GM19099 (cell line): Measurements from ENCODE around the gene SLIT3.

Experiments
- POLR2A ChIP-seq: IDR thresholded peaks from 3 replicates; pipeline ENCODE4 v1.6.1; 2011; ENCODE audit warnings: low read depth; ENCODE audit not compliant: insufficient read length; ENCODE audit errors: extremely low read depth

The SLIT3 gene

DNA sequence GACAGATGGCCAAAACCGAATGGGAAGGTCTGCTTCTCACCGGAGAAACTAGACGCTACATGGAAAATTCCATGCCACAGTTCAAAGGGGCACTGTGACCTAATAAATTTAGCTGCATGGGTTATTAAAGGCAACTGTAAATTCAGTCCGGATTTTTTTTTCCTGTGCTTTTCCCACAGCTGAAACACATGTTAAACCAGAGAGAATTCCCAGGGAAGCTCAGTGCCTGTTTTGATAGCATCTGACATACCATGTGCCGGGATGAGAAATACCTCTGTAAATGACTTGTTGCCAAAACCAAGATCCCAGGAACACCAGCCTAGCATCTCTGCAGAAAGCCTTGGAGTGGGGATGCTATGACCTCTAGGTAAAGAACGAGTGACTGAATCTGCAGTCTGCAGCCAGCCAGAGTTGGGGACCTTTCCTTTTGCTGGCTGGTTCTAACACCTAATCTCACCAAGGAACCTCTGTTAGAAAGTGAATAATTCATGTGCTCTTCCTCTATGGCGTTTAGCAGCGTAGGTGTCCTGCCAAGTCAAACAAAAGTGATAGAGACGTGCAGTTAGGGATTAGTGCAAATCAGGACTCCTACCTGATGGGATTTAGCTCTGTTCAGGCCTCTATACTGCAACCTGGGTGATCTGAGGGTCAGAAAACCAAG, 77.9 kb downstream of the SLIT3 start:
- no peak for TF ChIP-seq POLR2A

DNA sequence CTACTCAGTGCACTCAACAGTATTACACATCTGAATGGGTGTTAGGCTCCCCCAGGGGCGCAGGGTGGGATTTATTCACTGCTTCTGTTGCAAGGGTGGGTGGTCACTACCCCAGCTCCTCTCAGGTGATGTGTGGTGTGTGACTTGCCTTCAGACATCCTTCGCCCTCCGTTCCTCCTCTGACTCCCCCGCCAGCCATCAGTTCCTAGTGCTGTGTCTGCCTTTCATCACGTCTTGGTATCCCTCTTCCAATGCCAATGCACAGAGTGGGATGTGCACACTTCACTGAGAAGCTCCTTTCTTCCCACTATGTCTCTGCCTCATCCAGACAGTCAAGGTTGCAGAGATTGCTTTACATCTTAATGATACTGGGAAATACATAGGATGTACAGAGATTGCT, 79.4 kb downstream of the SLIT3 start:
- no peak for TF ChIP-seq POLR2A

DNA sequence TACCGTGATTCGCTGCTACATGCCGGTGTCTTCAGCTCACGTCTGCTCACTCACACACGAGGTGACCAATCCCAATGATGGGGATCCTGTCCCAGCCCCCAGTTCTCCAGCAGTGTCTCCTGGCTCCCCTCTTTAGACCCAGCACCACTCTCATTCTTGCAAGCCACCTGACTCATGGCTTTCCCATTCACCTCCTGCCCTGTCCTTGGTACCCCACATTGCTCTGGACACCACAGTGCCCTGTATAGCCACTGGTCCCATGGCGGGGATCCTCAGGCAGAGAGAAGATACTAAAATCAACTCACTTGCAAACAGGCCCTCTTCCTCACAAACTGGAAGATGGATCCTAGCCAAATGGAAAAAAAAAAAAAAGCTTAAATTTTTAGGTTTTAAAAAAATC, 81.0 kb downstream of the SLIT3 start:
- no peak for TF ChIP-seq POLR2A

DNA sequence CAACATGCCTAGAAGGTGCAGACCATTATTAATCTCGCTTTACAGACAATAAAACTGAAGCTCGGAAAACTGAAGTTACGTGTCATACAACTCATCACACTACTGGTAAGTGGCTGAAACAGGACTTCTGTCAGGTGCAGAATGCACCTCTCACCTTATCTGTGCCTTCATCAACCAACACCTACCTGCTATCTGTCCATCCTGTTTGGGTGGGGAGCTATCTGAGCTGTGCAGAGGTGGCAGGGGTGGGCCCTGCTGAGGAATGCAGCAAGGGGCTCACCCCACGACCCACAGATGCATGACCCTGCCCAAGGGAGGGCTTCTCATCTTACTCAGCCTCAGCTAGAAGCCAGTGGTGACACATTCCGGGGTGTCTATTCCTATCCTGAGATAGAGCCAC, 81.6 kb downstream of the SLIT3 start:
- no peak for TF ChIP-seq POLR2A

DNA sequence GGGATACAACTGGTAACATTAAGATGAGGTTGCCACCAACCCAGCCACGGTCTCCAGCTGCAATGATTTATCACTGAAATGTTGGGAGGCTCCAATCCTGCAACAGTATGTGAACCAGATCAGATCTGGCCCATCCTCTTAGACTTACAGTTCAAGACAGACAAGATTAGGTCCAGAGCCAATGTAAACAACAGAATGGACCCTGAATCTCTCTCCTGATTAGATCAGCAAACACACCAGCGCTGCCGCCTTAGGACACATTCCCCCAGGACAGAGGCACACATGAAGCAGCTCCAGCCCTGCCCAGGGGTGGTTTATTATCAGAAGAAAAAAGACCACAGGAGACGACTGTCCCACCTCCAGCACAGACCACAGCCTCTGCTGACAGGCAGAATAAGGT, 82.1 kb downstream of the SLIT3 start:
- TF ChIP-seq POLR2A = no peak

DNA sequence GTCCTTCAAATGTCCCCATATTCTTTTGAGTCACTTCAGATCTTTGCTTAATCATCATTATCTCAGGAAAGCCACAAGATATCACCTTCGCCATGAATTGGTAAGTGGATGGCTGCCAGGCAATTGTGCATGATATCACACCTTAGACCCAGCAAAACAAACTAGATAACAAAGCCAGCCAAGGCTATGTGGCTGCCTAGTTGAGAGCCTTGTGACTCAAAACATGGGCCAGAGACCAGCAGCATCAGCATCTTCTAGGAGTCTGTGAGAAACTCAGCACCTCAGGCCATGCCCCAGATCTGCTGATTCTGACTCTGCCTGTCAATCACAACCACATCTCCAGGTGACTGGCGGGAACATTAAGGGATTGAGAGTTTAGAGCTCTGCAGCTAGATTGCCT, 82.8 kb downstream of the SLIT3 start:
- TF ChIP-seq POLR2A = no peak

DNA sequence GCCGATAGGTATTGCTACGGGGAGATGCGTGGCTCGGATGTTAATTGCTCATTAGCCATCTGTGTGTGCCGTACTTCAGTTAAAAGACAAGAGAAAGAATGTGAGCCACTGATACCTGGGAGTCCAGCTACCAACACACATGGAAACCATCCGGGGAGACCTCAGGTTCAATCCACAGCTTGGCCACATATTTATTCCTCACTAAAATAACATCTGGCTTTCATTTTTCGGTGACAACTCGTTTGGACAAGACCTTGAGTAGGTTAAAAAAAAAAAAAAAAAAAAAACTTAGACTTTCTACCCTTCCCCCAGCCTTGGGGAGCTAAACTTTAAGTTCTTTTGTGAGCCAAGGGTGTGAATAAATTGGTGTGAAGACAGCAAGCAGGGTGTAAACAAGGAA, 84.1 kb downstream of the SLIT3 start:
- no peak for TF ChIP-seq POLR2A

DNA sequence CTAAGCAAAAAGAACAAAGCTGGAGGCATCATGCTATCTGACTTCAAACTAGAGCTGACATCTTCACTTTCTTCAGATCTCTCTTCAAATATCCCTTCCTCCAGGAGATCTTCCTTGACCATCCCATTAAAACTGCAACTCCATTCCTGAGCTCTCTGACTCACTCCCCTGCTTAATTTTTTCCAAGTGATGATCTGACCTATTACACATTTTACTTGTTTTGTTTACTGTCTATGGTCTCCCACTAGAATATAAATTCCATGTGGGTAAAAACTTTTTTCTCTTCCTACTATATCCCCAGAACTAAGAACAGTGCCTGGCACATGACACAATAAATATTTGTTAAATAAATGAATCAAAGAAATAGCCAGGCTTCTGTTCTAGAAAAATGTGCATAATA, 87.5 kb downstream of the SLIT3 start:
- TF ChIP-seq POLR2A = no peak

DNA sequence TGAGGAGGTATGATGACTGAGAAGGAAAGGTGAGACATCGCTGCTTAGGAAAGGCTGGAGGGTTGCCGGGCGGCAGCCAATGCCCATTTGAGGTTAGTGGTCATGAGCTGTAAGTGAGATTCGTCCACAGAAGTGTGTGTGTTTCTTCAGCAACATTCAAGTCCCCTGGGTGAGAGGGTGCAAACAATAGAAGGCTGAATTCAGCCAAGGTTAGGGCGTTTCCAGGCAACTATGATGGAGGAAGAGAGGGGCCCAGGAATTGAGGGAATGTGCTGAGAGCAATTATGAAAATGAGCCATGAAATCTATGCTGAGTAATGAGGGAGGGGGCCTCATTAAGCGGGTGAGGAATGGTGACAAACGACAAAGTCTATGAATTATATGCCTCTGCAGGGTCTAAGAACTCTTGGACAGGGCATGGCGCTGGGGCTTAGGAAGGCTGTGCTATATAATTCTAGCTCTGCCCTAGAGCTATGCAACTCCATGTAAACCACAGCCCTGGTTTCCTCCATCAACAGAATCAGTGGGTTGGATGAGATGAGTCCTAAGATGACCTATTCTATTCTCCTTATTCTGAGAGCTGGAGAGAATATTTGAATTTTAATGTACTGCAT, 96.0 kb downstream of the SLIT3 start:
- no peak for TF ChIP-seq POLR2A

DNA sequence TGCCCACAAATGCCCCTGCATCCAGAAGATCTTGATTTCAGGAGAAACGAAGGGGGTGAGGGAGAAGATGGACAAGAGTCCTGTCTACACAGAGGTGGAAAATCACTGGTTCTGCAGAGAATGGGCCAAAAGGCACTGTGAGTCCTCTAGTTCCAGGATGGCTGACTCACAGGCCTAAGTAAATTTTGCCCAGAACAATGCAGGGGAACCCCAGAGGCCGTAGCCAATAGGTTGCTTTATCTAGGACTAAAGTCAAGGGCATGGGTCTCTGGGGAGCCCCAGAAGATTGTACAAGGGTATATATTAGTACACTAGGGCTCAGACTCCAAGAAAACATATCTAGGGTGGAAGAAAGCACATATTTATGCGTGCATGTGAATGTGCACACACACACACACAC, 98.0 kb downstream of the SLIT3 start:
- no peak for TF ChIP-seq POLR2A

DNA sequence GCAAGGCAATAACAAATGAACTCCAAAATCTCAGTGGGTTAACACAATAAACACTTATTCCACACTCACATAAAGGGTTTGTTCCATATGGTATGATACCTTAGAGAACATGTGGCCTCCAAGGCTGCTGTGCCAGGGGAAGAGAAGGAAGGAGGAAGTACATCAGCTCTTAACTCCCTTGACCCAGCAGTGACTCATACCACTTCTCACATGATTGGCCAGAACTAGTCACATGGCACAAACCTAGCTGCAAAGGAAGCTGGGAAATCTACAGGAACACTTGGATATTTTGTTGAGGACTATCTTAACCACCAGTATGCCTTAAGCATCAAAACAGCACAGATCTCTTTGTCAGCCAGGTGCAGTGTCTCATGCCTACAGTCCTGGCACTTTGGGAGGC, 99.3 kb downstream of the SLIT3 start:
- TF ChIP-seq POLR2A = no peak

DNA sequence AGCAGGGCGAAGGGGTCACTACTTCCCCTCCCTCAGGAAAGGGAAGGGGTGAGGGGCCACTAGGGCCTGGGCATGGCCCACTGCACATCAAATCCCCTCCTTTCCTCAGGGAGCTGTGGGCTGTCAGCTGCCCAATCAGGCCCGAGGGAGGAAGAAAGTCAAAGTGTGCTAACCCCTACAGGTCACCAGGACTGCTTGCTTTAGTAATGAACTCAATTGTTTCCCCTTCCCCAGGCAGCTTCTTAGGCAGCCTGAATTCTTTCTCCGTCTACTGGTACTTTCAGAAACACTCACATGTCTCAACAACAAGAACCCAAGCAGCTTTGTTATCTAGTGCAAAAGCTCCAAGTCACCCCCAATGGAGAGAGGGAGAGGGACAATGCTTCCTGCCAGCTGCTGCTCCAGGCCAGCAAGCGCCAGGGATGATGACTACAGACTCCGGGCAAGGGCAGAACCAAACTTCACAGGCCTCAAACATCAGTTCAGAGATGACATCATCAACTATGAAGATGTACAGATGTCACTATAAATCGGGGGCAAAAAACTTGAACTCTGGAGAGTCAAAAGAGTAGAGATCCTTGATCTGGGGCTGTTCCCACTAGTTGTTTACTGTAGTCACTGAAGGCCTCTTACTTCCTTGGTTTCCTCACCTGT, 100.7 kb downstream of the SLIT3 start:
- TF ChIP-seq POLR2A = no peak

DNA sequence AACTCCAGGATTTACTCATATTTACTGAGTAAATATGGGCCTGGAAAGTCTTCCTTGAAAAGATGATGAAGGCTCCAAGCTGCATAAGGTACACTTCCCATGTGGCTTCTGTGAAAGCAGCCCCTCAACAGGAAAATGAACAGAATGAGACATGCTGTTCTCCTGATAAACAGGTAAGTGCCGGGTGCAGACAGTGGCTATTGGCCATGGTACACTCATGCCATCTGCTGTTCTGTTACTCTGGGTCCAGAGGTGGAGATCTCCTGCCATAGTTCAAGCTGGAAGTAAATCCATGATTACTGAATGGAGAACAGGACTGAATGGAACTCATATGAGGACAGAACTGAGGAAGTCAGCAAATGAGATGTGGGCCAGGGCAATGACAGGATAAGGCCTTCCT, 103.6 kb downstream of the SLIT3 start:
- no peak for TF ChIP-seq POLR2A

DNA sequence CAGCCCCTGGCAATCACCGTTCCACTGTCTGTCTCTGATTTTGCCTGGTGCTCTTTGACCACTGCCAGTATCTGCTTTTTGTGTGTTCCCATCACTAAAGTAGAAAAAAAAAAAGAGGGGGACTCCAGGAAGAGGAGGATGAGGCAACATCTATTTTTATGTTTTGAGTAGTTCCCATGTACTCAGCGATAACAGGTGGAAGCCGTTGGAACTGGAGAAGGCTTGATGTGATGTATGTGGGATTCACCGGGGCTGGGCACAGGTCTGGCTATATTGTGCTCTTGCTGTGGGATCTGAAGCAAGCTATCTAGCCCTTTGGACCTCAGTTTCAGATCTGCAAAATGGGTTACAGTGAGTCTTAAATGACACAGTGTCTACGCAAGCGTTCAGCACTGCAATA, 104.9 kb downstream of the SLIT3 start:
- no peak for TF ChIP-seq POLR2A

DNA sequence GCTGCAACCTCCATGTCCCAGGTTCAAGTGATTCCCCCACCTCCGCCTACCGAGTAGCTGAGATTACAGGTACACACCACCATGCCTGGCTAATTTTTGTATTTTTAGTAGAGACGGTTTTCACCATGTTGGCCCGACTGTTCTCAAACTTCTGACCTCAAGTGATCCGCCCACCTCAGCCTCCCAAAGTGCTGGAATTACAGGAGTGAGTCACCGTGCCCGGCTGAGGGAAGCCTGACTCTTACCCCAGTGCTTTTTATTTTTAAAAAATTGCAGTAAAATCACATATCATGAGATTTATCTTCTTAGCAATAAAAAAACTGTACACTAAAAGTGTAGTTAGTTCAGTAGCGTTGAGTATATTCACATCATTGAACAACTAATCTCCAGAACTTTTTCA, 105.3 kb downstream of the SLIT3 start:
- TF ChIP-seq POLR2A = no peak

DNA sequence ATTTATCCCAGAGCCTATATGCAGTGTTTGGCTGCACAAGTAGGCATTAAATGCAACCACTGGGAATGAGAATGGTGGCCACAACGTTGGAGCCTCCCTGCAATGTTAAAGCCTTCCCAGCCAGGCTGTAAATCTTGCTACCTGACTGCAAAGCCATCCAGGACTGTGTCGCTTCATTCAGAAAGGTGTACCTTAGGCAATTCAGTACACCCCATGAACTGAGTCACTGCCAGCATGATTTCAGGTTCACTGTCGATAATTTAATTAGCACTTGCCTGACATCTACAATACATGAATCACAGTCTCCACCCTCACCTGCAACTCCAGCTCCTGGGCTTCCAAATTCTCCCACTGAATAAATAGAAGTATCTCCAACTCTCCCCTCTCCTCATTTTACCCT, 108.4 kb downstream of the SLIT3 start:
- TF ChIP-seq POLR2A = no peak
